Vein endothelial cell (primary cell): Measurements from ENCODE around the gene GNGT1. TPM values are rescaled to one million over a fixed set of nuclear protein-coding genes. Genes with fewer than 3 reads are reported as not detected.

ENCODE experiments used
- small RNA-seq: library from RNA; depleted of rRNA; stranded (forward); fragments of <200 nt; gene quantifications from one replicate; pipeline ENCODE3, GENCODE V24; 2012
- total RNA-seq: library from RNA; depleted of rRNA; stranded (reverse); fragments of >200 nt; gene quantifications from 2 replicates; pipeline ENCODE4 v1.2.3, GENCODE V29; 2012

Gene GNGT1
- not detected in 2 replicates for total RNA-seq

DNA sequence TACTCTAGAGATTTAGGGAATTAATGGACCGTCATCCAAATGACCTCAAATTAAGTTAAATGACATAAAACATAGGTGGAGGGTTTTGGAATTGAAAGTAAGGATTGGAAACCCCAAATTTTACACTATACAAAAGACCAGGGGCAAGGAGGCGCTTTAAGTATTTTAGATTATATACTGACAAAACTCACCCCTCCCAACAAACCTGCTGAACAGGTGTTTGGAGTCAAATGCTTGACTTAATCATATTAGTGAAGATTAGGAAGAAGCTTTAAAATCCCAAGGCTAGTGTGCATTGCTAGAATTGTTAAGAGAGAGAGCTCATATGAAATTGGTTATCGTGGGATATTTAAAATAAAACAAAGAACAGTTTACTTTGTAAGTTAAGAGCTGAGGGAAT, at the start of gene GNGT1:
Gene GNGT1 (plus strand): TSS at position 301 of the 400 bp plus-strand sequence. CDS start 180 bp downstream, outside the sequence.

DNA sequence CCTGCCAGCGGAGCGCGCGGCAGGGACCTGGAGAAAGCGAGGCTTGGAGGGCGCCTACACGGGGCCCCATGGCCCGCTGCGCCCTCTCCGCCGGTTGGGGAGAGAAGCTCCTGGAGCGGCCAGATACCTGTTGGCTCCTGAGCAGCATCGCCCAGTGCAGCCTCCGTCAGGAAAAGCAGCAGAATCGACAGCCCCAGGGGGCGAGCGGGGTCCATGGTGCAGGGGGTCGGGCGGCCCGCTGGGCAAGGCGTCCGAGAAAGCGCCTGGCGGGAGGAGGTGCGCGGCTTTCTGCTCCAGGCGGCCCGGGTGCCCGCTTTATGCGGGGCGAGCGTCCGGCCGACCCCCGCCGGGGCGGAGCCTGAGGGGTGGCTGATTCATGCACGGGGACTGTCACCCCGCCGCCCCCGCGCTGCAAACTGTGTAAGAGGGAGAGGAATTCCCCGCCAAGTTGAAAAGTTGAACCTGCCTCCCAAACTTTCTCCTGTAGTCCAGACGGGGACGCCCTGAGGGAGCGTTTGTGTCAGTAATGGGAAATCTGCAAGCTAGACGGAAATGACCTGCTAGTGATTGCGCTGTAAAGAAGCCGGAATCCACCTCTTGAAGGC, 15.8 kb upstream of the GNGT1 start, which contains the start of gene TFPI2:
Gene TFPI2 (minus strand): TSS at position 290 of the 605 bp plus-strand sequence. CDS start 75 bp downstream, at position 215.

DNA sequence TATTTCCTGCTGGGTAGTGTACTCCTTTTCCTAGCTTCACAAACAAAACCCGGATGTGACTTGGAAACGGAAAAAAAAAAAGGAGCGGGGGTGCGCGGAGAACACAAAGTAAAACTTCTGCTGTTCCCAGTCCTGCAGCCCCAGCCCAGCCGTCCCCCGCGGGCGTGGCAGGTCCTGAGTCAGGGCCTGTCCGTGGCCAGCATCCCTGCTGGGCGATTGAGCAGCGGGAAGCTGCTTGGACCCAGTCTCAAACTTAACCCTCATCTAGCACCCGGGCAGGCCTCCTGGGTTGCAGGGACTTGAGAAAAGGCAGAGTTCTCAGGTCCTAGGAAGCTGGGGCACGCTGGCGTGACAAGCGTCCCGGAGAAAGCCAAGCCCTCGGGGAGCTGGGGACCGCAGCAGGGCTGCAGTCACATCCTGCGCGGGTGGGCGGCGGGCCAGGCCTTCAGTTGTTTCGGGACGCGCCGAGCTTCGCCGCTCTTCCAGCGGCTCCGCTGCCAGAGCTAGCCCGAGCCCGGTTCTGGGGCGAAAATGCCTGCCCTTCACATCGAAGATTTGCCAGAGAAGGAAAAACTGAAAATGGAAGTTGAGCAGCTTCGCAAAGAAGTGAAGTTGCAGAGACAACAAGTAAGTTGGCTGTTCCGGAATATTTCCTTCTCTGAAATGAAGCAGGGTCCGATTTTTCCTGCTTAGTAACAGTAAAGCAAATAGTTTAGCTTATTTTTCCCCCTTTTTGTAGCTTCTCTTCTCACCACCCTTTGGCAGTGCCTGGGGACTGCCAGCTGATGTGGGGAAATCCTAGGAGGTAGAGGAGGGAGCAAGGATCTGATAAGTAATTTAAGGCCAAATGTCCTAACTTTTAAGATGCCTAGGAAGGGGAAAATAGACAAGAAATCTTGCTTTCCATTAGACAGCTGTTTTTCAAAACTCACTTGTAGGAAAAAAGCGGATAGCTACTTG, 15.5 kb downstream of the GNGT1 start, which contains the start of gene GNG11:
Gene GNG11 (plus strand): TSS at position 129 of the 960 bp plus-strand sequence. CDS start 403 bp downstream, at position 532.

Small RNAs within 50 kb of the gene (small RNA-seq; reads per million reads assigned to genes)
- gene AC002076.2, result not detected

Other genes starting within 250 kb of the GNGT1 start
- gene TFPI2, start 15.8 kb upstream of the GNGT1 start, total RNA-seq, result 86.2 and 95.5 TPM in 2 replicates
- gene GNG11, start 15.2 kb downstream of the GNGT1 start, total RNA-seq, result 284 and 299 TPM in 2 replicates
- 24.2 and 27.3 TPM in 2 replicates for gene BET1, start 97.8 kb downstream of the GNGT1 start, total RNA-seq